Chondrocyte (in vitro differentiated cells): ENCODE measurements around the gene CTXN2. TPM values are rescaled to one million over a fixed set of nuclear protein-coding genes. Genes with fewer than 3 reads are reported as not detected.

ENCODE experiments used
- DNase-seq: peaks from one replicate; pipeline ENCODE4 v3.0.0; 2021; ENCODE audit warnings: mixed read lengths, low spot score
- H3K27ac Mint-ChIP-seq: one replicate; pipeline ENCODE4 v1.8.0; 2021; ENCODE audit warnings: mild to moderate bottlenecking, moderate library complexity, mixed read lengths; ENCODE audit not compliant: unreplicated experiment
- H3K27me3 Mint-ChIP-seq: 2 replicates; pipeline ENCODE4 v1.8.0; 2021; ENCODE audit warnings: low read depth, mixed read lengths
- H3K36me3 Mint-ChIP-seq: 2 replicates; pipeline ENCODE4 v1.8.0; 2021; ENCODE audit warnings: low read depth, mixed read lengths
- H3K4me1 Mint-ChIP-seq: 2 replicates; pipeline ENCODE4 v1.8.0; 2021; ENCODE audit warnings: low read depth, mild to moderate bottlenecking, mixed read lengths
- H3K4me3 Mint-ChIP-seq: one replicate; pipeline ENCODE4 v1.8.0; 2021; ENCODE audit warnings: mild to moderate bottlenecking, moderate library complexity, mixed read lengths; ENCODE audit not compliant: unreplicated experiment
- H3K9me3 Mint-ChIP-seq: 2 replicates; pipeline ENCODE4 v1.8.0; 2021; ENCODE audit warnings: low read depth, mixed read lengths
- total RNA-seq: library from RNA; stranded (reverse); gene quantifications from 3 replicates; pipeline ENCODE4 v1.2.1, GENCODE V29; 2021
- TF ChIP-seq, protein P1 (sequence below): fragments of 200-600 bp; sonication (generic); IDR thresholded peaks from 2 replicates; pipeline ENCODE4 v1.5.0; 2021; ENCODE audit warnings: antibody characterized with exemption, mild to moderate bottlenecking, moderate library complexity

Gene CTXN2
- total RNA-seq, 1 donor from 2014 or later = not detected

DNA sequence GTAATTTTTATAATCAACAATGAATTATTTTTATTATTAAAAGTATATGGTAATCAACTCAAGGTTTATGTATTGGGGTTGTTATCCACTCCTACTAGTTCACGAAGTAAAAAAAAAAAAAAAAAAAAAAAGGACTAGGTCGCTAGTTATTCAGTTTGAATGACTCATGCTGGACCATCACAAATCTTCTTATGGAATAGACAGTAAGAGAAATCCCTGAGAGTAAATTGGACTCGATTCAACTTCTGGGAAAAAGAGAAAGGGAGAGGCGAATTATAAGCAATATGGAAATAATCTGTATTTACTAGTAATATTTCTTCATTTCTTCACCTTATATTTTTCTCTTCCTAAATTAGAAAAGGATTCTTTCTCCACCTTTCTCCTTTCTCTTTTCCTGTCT lies 15.4 kb upstream of the CTXN2 start:
- TF ChIP-seq, protein P1, sequence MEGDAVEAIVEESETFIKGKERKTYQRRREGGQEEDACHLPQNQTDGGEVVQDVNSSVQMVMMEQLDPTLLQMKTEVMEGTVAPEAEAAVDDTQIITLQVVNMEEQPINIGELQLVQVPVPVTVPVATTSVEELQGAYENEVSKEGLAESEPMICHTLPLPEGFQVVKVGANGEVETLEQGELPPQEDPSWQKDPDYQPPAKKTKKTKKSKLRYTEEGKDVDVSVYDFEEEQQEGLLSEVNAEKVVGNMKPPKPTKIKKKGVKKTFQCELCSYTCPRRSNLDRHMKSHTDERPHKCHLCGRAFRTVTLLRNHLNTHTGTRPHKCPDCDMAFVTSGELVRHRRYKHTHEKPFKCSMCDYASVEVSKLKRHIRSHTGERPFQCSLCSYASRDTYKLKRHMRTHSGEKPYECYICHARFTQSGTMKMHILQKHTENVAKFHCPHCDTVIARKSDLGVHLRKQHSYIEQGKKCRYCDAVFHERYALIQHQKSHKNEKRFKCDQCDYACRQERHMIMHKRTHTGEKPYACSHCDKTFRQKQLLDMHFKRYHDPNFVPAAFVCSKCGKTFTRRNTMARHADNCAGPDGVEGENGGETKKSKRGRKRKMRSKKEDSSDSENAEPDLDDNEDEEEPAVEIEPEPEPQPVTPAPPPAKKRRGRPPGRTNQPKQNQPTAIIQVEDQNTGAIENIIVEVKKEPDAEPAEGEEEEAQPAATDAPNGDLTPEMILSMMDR = no peak

DNA sequence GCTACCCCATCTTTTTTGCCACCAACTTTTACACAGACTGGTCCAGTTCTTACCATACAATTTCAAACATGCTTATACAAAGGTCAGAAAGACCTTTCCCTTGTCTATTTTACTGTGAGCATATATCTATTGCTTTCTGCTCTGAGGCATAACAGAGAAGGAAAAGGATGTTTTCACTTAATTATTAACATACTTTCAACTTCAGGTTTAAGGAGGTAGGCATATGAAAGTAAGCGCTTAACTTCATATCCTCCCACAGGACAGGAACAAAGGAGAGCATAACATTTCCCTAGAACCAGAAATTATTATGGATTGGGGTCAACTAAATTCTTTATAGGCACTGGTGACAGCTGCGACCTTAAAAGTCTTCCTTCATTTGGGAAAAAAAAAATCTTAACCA lies 14.5 kb upstream of the CTXN2 start:
- Mint-ChIP-seq H3K4me1 (peaks cover 14% of the 10 kb centered on the region), H3K27me3 (peaks cover 4% of the 10 kb centered on the region), H3K9me3 (peaks cover 18% of the 10 kb centered on the region), H3K27ac (peak overlapping the region; percentile 93), H3K4me3 (peak overlapping the region; percentile 73), H3K36me3 (peaks cover 4% of the 10 kb centered on the region)
- DNase-seq = no peak
- TF ChIP-seq, protein P1 = no peak

More for the DNA sequence above, 15.4 kb upstream of the CTXN2 start:
- Mint-ChIP-seq H3K4me1 (peaks cover 14% of the 10 kb centered on the region), H3K9me3 (peaks cover 18% of the 10 kb centered on the region), H3K27ac (no peak overlapping the region), H3K36me3 (peaks cover 4% of the 10 kb centered on the region), H3K27me3 (peaks cover under 1% of the 10 kb centered on the region), H3K4me3 (no peak overlapping the region)
- no peak for DNase-seq

DNA sequence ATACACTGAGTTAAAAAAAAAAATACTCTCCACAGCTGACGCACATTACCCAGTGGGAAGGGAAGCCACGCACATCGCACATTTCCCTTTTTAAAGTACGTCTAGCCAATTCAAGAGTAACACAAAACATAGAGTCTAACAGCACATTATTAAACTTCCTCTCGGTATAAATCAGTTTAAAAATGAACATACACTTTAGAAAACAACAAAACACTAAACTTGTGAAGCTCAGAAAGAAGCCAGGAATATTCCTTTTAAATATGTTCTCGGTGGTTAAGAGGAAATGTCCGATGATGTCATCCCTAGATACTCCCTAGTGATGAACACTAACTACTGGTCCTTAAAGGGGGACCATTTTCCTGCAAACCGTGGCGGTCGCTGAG lies 14.1 kb upstream of the CTXN2 start:
- Mint-ChIP-seq H3K27me3 (peaks cover 7% of the 10 kb centered on the region), H3K4me3 (peak overlapping the region; percentile 73), H3K4me1 (peaks cover 14% of the 10 kb centered on the region), H3K9me3 (peaks cover 16% of the 10 kb centered on the region), H3K36me3 (peaks cover 3% of the 10 kb centered on the region), H3K27ac (peak overlapping the region; percentile 93)
- TF ChIP-seq, protein P1 = no peak
- no peak for DNase-seq

DNA sequence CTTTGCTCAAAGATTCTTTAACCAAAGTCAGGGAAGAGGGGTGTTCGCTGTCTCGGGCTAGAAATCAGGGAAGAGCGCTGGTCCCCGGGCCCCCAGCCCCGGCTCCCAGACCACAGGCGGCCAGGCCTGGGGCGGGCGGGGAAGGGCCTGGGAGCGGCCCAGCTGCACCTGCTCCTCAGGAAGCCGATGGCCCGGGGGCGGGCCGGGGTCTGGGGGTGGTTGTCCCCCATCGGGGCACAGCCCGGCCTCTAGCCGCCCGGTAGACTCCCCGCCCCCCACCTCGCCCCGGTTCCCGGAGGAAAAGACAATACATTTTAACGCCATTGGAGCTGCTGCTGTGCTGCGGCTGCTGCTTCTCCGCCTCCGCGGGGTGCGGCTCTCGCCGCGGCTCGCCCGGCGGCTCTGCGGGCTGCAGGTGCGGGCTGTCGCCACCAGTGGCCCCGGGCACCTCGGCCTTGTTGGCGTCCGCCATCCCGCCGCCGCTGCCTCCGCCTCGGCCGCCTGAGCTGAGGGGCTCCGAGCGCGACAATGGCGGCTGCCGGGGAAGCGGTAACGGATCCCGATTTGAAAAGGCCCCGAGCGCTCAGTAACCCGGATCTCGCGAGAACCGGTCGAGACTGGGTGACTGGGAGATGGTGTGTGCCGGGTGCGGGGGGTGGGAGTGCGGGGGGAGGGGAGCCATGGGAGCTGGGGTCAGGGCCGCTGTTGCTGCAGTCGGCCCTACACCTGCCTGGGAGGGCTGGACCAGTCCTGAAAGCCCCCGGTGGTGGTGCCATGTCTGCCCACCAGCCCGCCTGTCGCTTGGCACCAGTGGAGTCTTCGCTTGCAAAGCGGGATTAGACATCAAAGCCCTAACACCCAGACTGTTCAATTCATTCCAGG lies 13.5 kb upstream of the CTXN2 start, which contains the start of gene MYEF2:
Gene MYEF2 (minus strand): TSS at position 530 of the 882 bp plus-strand sequence. CDS start 58 bp downstream, at position 472.
- H3K27ac Mint-ChIP-seq = peak within 1 kb of the TSS; percentile 93
- H3K4me3 Mint-ChIP-seq = peak within 1 kb of the TSS; percentile 73
- peaks cover 2% of the 10 kb centered on the region for H3K36me3 Mint-ChIP-seq
- peaks cover 14% of the 10 kb centered on the region for H3K4me1 Mint-ChIP-seq
- TF ChIP-seq, protein P1 = peak; percentile 22
- peaks cover 7% of the 10 kb centered on the region for H3K27me3 Mint-ChIP-seq
- peak; percentile 89 for DNase-seq
- H3K9me3 Mint-ChIP-seq = peaks cover 9% of the 10 kb centered on the region

DNA sequence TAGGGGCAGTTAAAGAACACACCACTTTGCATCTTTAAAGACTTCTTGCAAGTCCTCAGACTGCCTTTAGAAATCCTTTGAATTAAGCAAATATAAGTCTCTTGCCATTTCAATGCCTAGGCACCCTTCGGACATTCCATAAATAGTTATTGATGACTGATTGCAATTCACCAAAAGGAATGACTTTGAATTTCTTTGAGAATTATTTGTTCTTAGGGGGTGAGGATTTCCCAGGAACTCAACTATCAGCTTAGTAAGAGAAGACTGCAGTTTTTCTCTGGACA lies 12.9 kb upstream of the CTXN2 start:
- Mint-ChIP-seq H3K36me3 (peaks cover 2% of the 10 kb centered on the region), H3K27ac (no peak overlapping the region), H3K27me3 (peaks cover 7% of the 10 kb centered on the region), H3K9me3 (peaks cover 4% of the 10 kb centered on the region), H3K4me1 (peaks cover 14% of the 10 kb centered on the region), H3K4me3 (peak overlapping the region; percentile 55)
- DNase-seq = no peak
- TF ChIP-seq, protein P1 = no peak
